Liver (tissue), 9 donors: ENCODE measurements around the gene CEACAM6. TPM values are rescaled to one million over a fixed set of nuclear protein-coding genes. Genes with fewer than 3 reads are reported as not detected.

Experiments
- DNase-seq: peaks from one replicate; pipeline ENCODE4 v3.0.0-alpha.2; 2017; ENCODE audit warnings: low spot score
- H3K27ac ChIP-seq, 2 donors: one replicate each; pipeline ENCODE4 v1.7.0; 2013; ENCODE audit warnings: inconsistent platforms in 2 of 2, low read length in 2 of 2, control low read depth in 1 of 2, low read depth in 1 of 2, mild to moderate bottlenecking in 1 of 2
- H3K27me3 ChIP-seq, 4 donors: one replicate each; pipeline versions ENCODE4 v1.6.1 to v1.7.0; 2013; ENCODE audit warnings: low read length in 3 of 4, inconsistent platforms in 1 of 4, mild to moderate bottlenecking in 1 of 4, moderate library complexity in 1 of 4; ENCODE audit not compliant: control insufficient read depth in 4 of 4, insufficient read depth in 4 of 4
- H3K36me3 ChIP-seq, 4 donors: one replicate each; pipeline versions ENCODE4 v1.6.1 to v1.7.0; 2013; ENCODE audit warnings: low read length in 3 of 4, mild to moderate bottlenecking in 3 of 4, low read depth in 1 of 4, moderate library complexity in 1 of 4; ENCODE audit not compliant: control insufficient read depth in 4 of 4, insufficient read depth in 3 of 4
- H3K4me1 ChIP-seq, 4 donors: one replicate each; pipeline versions ENCODE4 v1.6.1 to v1.7.0; 2013; ENCODE audit warnings: low read length in 3 of 4, mild to moderate bottlenecking in 3 of 4, moderate library complexity in 1 of 4; ENCODE audit not compliant: control insufficient read depth in 4 of 4, insufficient read depth in 4 of 4
- H3K4me3 ChIP-seq, 3 donors: one replicate each; pipeline versions ENCODE4 v1.6.1 to v1.7.0; 2013; ENCODE audit warnings: low read length in 3 of 3, control low read depth in 1 of 3, low read depth in 1 of 3, mild to moderate bottlenecking in 1 of 3
- H3K9ac ChIP-seq, 2 donors: one replicate each; pipeline ENCODE4 v1.7.0; 2013; ENCODE audit warnings: low read length in 2 of 2, mild to moderate bottlenecking in 2 of 2, moderate library complexity in 2 of 2, control low read depth in 1 of 2, low read depth in 1 of 2
- H3K9me3 ChIP-seq, 4 donors: one replicate each; pipeline versions ENCODE4 v1.6.1 to v1.7.0; 2013; ENCODE audit warnings: low read length in 3 of 4; ENCODE audit not compliant: control insufficient read depth in 4 of 4
- ATF3 ChIP-seq: IDR thresholded peaks from 2 replicates; pipeline ENCODE4 v1.6.1; 2016; ENCODE audit warnings: antibody characterized with exemption
- CTCF ChIP-seq: fragments of 150-350 bp; IDR thresholded peaks from 2 replicates; pipeline ENCODE4 v1.5.1; 2017; ENCODE audit warnings: improper control_type of control experiment, low read depth, low read length; ENCODE audit not compliant: missing input control
- EGR1 ChIP-seq, 2 donors: IDR thresholded peaks; 2 replicates each; pipeline ENCODE4 v1.6.1; 2016 to 2018; ENCODE audit warnings: antibody characterized with exemption in 2 of 2, low read depth in 2 of 2
- FOXA1 ChIP-seq: IDR thresholded peaks from 2 replicates; pipeline ENCODE4 v1.6.1; 2016; ENCODE audit warnings: antibody characterized with exemption
- FOXA2 ChIP-seq: IDR thresholded peaks from 2 replicates; pipeline ENCODE4 v1.6.1; 2016; ENCODE audit warnings: antibody characterized with exemption
- GABPA ChIP-seq, 2 donors: IDR thresholded peaks in 1 of 2; conservative IDR thresholded peaks in 1 of 2; 2 replicates each; pipeline ENCODE4 v1.6.1; 2016; ENCODE audit warnings: antibody characterized with exemption in 2 of 2, mild to moderate bottlenecking in 1 of 2, moderate library complexity in 1 of 2
- HNF4A ChIP-seq, 2 donors: conservative IDR thresholded peaks; 2 replicates each; pipeline ENCODE4 v1.6.1; 2016; ENCODE audit warnings: antibody characterized with exemption in 2 of 2, mild to moderate bottlenecking in 2 of 2
- HNF4G ChIP-seq: IDR thresholded peaks from 2 replicates; pipeline ENCODE4 v1.6.1; 2016; ENCODE audit warnings: antibody characterized with exemption
- JUND ChIP-seq, 2 donors: IDR thresholded peaks; 2 replicates each; pipeline ENCODE4 v1.6.1; 2016; ENCODE audit warnings: antibody characterized with exemption in 2 of 2
- MAX ChIP-seq: IDR thresholded peaks from 2 replicates; pipeline ENCODE4 v1.6.1; 2016; ENCODE audit warnings: antibody characterized with exemption
- NR2F2 ChIP-seq: IDR thresholded peaks from 2 replicates; pipeline ENCODE4 v1.6.1; 2016; ENCODE audit warnings: antibody characterized with exemption
- RAD21 ChIP-seq, 2 donors: IDR thresholded peaks; 2 replicates each; pipeline ENCODE4 v1.6.1; 2016; ENCODE audit warnings: antibody characterized with exemption in 2 of 2, mild to moderate bottlenecking in 2 of 2
- REST ChIP-seq: IDR thresholded peaks from 2 replicates; pipeline ENCODE4 v1.6.1; 2016; ENCODE audit warnings: antibody characterized with exemption, mild to moderate bottlenecking
- SP1 ChIP-seq: IDR thresholded peaks from 2 replicates; pipeline ENCODE4 v1.6.1; 2018; ENCODE audit warnings: antibody characterized with exemption, mild to moderate bottlenecking
- YY1 ChIP-seq: IDR thresholded peaks from 2 replicates; pipeline ENCODE4 v1.6.1; 2016; ENCODE audit warnings: antibody characterized with exemption, mild to moderate bottlenecking
- ZBTB33 ChIP-seq: IDR thresholded peaks from 2 replicates; pipeline ENCODE4 v1.6.1; 2016; ENCODE audit warnings: antibody characterized with exemption
- WGBS: extraction: QIAGEN DNeasy Blood & Tissue Kit; methylation state at CpG from one replicate; pipeline ENCODE4 v1.1.7; 2013; 5-methylcytosine and 5-hydroxymethylcytosine counted together
- polyA plus RNA-seq, 2 donors: library from polyadenylated mRNA; stranded (reverse) in 1 of 2; unstranded in 1 of 2; fragments of 200-250 nt in 1 of 2; fragments of >200 nt in 1 of 2; fragmentation: Nextera tagmentation in 1 of 2; extraction: Ambion mirVana in 1 of 2; gene quantifications; one replicate each; pipeline versions ENCODE4 v1.2.1 to v1.2.3, GENCODE V29; 2013 to 2015
- total RNA-seq, 2 donors: library from RNA; depleted of rRNA; stranded (reverse); fragments of >200 nt; gene quantifications; one replicate each; pipeline ENCODE4 v1.2.3, GENCODE V29; 2014
- donor health status: healthy.
- donor health status: healthy.
- donor health status: healthy.
- donor health status: healthy.
- donor health status: healthy.

The CEACAM6 gene
- total and polyA plus RNA-seq, 4 donors: 0.08 to 2.4 (median 0.28) TPM; not detected in 1

- Histone ChIP-seq H3K36me3 (no peaks in the 10 kb centered on the region), H3K27ac (peak overlapping the region; percentile 47 to 70), H3K4me3 (no peak overlapping the region), H3K4me1 (peaks cover 0 to 3% (median 0%) of the 10 kb centered on the region in 4 donors), H3K27me3 (peaks cover 0 to 2% (median 0%) of the 10 kb centered on the region in 4 donors), H3K9me3 (no peaks in the 10 kb centered on the region), H3K9ac (no peak overlapping the region)
- 57% methylated on average over 4 of the region's 4 CpGs for WGBS
- DNase-seq: no peak
- no peak for TF ChIP-seq YY1
- TF ChIP-seq GABPA (IDR thresholded peaks at IDR 0.05 in 1 of 2, conservative IDR thresholded peaks at IDR 0.05 in 1 of 2): no peak
- TF ChIP-seq SP1: no peak
- TF ChIP-seq ZBTB33: no peak
- TF ChIP-seq FOXA1: no peak
- TF ChIP-seq ATF3: no peak
- no peak for TF ChIP-seq HNF4G
- no peak for TF ChIP-seq JUND (IDR thresholded peaks at IDR 0.05)
- no peak for TF ChIP-seq EGR1 (IDR thresholded peaks at IDR 0.05; ENCODE audit: low read depth in 2 of 2)
- no peak for TF ChIP-seq REST
Observed at GRCh38 chr19:41810301-41810700, 55.0 kb downstream of the CEACAM6 start.

- H3K4me1 ChIP-seq: peaks cover 0 to 3% (median 0%) of the 10 kb centered on the region in 4 donors
- DNase-seq: no peak
- TF ChIP-seq FOXA1 (no peak), FOXA2 (no peak), NR2F2 (no peak)
- no peak overlapping the region for H3K4me3 ChIP-seq
- H3K9me3 ChIP-seq: no peaks in the 10 kb centered on the region
- 62% methylated on average over 3 of the region's 3 CpGs for WGBS
- peak overlapping the region in 1 of 2 donors; percentile 70 for H3K27ac ChIP-seq
- H3K36me3 ChIP-seq: no peaks in the 10 kb centered on the region
- peaks cover 0 to 2% (median 0%) of the 10 kb centered on the region in 4 donors for H3K27me3 ChIP-seq
- no peak overlapping the region for H3K9ac ChIP-seq
Observed at GRCh38 chr19:41811036-41811435, 55.7 kb downstream of the CEACAM6 start.

GRCh38 chr19:41811981-41812380 is 56.7 kb downstream of the CEACAM6 start:
- no peak overlapping the region for H3K4me3 ChIP-seq

More at GRCh38 chr19:41811981-41812380, 56.7 kb downstream of the CEACAM6 start:
- TF ChIP-seq SP1 (no peak), MAX (no peak), HNF4A (conservative IDR thresholded peaks at IDR 0.05) (no peak), JUND (IDR thresholded peaks at IDR 0.05) (no peak), FOXA2 (no peak), RAD21 (IDR thresholded peaks at IDR 0.05) (no peak), YY1 (no peak), ATF3 (no peak), CTCF (no peak), REST (no peak), GABPA (IDR thresholded peaks at IDR 0.05 in 1 of 2, conservative IDR thresholded peaks at IDR 0.05 in 1 of 2) (no peak)
- no peak for DNase-seq
- H3K36me3 ChIP-seq: no peaks in the 10 kb centered on the region
- H3K9me3 ChIP-seq: no peaks in the 10 kb centered on the region
- H3K9ac ChIP-seq: no peak overlapping the region
- H3K4me1 ChIP-seq: peaks cover 0 to 3% (median 0%) of the 10 kb centered on the region in 4 donors
- H3K27ac ChIP-seq: no peak overlapping the region
- peaks cover 0 to 2% (median 0%) of the 10 kb centered on the region in 4 donors for H3K27me3 ChIP-seq
- 63% methylated on average over 3 of the region's 3 CpGs for WGBS
